H4 (cell line): ENCODE results near the gene CEBPA. TPM values are rescaled to one million over a fixed set of nuclear protein-coding genes. Genes with fewer than 3 reads are reported as not detected.

ENCODE experiments used
- DNase-seq: peaks from one replicate; pipeline ENCODE4 v3.0.0-alpha.2; 2015; ENCODE audit warnings: low spot score
- total RNA-seq: library from RNA; depleted of rRNA; stranded (reverse); fragments of >200 nt; shearing (Covaris generic); gene quantifications from 2 replicates; pipeline ENCODE4 v1.2.3, GENCODE V29; 2014

Gene CEBPA
- total RNA-seq, 1 experiment from 2014 or later: 2.7 TPM

DNA sequence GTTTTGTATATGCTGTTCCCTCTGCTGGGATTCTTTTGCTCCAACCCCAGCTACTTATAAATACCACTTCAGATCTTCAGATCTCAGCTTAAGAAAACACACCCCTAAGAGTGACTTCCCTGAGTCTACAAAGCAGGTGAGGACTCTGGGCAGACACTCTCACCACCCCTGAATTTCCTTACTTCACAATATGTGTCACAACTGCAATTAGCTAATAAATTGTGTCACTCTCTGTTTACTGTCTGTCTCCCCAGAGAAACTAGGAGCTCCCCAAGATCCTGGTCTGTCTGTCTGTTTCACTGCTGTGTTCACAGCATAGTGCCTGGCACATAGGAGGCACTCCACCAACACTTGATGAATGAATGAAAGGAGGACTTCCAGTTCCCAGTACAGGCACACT, 14.4 kb downstream of the CEBPA start:
- DNase-seq: no peak

DNA sequence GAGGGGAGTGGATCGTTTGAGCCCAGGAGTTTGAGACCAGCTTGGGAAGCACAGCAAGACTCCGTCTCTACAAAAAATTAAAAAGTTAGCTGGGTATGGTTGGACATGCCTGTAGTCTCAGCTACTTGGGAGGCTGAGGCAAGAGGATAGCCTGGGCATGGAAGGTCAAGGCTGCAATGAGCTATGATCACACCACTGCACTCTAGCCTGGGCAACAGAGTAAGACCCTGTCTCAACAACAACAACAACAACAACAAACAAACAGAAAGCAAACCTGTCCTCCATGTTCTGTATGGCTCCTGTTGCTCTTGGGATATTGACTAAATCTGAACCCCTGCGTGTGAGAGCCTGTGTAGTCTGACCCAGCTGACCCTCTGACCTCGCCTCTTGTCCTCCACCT, 14.9 kb downstream of the CEBPA start:
- no peak for DNase-seq

DNA sequence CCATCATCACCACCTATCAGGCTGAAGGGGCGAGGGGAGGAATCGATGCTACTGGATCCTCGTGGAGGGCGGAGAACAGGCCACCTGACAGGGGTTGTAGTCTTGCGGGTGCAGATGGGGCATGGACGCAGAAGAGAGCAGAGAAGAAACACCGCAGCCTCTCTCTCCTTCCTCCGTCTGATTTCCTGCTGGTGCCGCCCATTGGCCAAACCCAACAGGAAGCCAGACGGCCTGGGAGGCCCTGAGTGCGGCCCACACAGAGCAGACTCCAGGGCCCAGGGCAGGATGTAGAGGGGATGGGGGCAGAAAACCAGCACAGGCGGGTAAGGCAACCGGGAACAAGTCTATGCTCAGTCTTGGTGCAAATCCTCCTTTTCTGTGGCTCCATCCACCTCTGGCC, 15.4 kb downstream of the CEBPA start:
- no peak for DNase-seq

DNA sequence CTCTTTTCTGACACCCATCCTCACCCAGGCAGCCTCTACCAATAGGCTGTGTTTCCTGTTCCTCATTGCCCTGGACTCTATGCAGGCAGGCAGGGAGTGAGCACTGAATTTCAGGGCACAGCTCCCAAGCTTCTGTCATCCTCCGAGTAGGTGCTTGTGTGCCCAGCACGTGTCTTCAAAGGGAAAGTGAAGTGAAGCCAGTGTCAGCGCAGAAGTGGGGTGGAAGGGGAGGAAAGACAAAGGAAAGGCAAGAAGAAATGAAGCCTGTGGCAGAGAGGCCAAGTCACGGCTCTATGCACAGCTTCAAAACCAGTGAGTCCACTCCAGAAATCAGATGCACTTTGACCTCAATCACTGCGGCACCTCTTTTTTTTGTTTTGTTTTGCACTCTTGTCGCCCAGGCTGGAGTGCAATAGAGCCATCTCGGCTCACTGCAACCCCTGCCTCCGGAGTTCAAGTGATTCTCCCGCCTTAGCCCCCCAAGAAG, 16.9 kb downstream of the CEBPA start:
- no peak for DNase-seq

DNA sequence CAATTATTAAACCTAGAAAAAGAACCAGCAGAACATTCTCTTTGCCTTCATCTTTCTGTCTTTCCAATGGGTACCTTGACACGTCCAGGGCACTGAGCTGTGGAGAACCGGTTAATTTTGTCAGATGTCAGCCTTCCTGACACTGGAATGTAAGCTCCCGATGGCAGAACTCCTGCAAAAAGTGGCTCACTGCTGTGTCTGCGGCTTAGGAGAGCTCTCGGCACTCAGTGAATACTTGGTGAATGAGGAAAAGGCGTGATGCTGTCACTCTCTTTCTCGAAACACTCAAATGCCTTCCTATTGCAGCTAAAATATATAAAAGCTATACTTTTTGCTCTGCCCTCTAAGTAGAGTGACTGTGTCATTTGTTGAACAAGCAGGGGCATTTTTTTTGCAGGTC, 17.6 kb downstream of the CEBPA start:
- DNase-seq: no peak

DNA sequence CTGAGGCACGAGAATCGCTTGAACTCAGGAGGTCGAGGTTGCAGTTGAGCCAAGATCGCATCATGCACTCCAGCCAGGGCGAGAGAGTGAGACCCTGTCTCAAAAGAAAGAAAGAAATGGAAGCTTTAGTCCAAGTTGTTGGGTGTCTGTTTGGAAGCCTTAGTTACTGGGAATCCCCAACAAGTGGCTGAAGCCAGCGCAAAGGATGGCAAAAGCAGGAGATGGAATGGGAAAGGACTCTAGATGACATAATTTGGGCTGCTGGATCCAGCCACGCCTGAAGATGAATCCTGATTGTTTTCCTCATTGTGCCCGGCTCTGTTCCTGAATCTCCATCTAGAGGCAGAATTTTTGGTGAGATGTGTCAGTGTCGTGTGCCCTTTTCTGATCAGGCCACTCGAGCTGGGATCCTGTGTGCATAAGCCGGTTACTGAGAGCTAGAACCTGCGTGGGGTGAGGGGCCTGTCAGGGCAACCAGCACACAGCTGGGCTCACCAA, 18.1 kb downstream of the CEBPA start:
- no peak for DNase-seq

DNA sequence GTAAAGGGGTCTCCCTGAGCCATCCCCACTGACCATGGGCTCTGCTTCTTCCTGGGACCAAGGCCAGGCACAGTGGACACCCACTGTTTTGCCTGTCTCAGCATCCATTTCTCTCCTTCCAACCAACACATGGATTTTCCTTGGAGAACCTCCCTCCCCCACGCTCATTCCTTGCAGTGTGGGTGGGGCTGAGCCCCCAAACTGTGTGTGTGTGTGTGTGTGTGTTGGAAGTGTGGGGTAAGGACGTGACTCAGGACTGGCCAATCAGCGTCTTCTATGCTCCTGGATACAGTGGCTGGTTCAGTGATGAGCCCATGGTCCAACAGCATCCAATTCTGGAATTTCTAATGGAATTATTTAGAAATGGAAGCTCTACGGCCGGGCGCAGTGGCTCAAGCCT, 18.7 kb downstream of the CEBPA start:
- DNase-seq: no peak

DNA sequence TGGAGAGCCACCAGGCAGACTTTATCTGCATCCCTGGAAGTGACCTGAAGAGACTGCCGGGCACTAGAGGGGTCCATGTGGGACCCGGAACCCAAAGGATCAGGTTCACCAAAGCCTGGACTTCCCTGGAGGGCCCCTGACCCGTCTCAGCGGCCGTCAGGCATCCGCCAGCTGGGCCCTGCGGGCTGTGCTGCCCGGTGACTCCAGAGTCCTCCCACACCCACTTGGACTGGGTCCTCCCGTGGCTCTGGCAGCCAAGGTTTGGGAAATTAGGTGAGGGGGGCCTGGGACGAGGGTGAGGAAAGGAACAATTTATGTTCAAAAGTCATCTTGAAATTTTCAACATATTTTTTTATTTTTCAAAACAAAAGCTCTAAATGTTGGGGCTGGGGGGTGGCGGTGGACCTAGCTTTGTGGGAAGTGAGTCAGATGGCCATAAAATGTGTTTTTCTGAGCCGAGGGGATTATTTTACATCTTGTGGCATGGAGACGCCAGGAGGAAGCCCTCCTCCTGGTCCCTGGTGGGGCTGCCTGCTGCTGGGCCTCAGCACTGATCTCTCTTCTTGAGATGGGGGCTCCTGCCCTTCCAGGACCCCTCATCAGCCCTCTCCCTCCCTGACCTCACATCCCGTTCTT, 20.2 kb downstream of the CEBPA start:
- no peak for DNase-seq

DNA sequence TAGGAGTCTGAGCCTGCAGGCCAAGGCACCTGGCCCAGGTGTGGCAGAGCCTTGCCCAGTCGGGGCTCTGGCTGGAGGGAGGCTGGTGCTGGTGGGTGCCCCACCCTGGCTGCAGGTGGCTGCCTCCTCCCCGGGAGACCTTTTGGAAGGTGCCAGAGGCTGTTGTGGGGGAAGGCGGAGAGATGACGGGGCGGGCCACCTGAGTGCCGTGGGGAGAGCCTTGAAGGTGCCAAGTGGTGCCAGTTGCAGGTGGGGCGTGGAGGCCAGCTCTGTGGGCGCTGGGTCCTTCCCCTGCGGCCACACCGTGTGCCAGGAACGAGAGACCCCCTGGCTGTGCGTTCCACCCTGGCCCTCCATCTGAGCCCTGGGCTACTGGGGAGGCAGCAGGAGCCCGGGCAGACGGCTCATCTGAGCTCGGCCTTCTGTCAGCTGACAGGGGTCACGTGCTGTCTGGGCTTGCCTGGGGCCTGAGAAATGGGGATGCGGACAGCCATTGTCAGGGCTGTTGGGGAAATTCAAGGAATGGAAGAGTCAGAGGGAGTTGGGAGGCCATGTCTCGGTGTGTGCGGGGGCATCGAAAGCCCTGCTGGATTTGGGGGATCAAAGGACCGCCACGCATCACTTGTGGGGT, 20.9 kb downstream of the CEBPA start:
- DNase-seq: no peak

DNA sequence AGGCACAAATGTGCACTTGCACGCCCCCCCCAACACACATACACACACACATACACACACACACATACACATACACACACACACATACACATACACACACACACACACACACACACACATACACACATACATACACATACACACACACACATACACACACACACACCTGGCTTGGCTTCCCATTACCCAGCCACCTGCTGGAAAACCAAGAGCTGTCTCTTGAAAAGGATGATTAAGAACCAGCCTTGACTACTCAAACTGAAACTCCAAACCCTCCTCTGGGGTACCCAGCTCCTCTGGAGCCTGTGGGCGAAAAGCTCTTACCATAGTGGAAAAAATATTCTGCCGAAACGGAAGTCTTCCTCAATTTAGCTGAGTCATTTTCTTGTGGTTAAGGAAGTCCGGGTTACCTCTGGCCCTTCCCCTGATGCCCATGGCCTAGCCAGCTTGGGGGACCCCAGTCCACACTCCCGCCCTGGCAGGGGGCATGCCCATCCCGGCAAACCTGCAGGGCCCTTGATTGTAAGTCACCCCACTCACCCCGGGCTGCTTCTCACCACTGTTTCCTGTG, 21.9 kb downstream of the CEBPA start:
- no peak for DNase-seq

DNA sequence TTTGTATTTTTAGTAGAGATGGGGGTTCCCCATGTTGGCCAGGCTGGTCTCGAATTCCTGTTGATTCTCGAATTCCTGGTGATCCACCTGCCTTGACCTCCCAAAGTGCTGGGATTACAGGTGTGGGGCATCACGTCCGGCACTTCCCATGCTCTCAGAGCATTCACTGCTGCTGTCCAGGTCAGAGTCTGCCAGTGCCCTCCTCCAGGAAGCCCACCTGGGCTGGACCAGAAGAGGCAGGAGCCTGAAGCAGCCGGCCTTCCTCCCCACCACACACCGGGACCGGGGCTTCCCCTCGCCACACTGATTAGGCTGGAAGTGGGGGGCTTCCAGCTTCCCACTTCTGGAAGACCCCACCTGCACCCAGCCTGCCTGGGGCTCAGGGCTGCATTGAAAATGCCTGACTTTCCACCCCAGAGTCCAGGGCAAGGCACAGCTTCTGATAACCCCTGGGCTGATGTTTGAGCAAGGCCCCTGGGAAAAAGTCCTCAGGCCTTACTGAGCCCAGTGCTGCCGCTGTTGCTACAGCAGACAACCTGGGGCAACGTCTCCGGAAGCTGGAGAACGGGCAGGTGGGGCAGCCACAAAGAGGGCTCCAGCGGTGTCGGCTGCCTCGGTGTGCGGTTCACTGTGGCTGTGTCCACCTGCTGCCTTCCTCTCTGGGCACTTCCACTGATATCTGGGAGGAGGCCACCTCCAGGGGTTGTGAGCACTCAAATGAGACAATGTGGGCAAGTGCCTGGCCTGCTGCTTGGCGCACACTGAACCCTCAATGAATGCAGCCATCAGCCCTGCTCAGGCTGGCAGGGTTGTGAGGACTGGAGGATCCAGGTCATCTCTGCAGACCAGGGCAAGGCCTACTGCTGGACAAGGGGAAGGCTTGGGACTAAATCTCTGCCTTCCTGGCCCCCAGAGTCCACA, 22.6 kb downstream of the CEBPA start:
- DNase-seq: no peak

DNA sequence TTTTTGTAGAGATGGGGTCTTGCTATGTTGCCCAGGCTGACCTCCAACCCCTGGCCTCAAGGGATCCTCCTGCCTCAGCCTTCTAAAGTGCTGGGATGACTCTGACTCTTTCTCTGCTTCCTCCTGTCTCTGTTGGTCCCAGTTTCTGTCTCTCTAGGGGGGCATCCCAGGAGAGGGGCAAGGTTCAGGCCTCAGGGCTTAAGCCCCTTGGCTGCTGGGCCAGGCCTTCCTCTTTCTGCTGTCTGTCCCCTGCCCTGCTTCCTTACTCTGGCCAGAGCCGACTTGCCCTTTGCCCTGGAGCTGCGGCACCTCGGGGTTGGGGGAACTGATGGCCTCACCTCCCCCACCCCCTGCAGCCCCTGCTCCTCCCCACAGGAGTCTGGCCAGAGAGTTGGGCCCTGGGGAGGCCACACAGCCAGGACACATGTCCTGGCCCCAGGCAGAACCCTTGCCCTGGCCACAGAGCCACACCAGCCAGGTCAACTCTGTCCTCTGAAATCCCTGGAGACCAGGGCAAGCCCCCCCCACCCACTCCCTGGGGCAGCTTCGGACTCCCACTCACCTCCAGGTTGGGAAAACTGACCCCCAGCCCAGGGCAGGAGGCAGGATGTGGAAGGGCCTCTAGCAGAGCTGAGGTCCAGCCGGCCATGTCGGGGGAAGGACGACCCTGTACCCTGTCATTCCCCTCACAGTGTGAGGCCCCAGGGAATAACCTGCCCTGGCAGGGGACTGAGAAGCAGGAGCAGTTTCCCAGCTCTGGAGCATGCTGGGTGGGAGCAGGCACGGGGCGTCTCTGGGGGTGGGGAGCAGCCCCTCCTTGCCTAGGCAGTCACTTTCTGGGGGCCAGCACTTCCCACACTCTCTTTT, 23.7 kb downstream of the CEBPA start:
- DNase-seq: no peak

DNA sequence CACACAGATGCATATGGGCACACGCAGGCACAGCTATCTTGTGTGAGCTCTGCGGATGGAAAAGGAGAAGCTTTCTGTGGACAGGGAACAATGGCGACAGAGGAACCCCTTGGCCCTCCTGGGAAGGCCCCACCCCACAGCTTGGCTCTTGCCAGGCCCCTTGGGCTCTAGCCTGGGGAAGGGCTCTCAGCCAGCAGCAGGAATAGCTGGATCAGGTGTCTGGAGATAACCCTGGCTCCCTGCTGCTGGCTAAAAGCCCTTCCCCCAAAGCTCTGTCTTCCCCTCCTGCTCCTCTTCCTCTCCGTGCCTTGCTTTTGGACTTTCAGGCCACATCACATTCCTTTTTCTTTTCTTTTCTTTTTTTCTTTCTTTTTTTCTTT, 24.3 kb downstream of the CEBPA start:
- DNase-seq: no peak

DNA sequence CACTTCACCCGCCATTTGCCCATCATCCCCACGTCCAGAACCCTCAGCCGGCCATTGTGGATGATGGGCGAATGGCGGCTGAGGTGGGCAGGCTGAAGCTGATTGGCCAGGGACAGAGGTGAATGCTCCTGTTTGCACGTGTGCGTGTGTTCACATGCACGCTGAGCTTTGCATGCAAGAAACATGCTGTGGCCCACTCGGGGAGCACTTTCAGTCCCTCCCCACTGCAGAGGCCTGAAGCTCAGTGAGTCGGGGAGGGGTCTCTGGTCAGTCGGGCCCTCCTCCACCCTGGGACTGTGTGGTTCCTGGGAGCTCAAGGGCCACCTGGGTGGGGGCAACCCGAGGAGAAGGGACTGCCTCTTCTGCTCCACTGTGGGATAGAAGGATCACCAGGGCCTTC, 24.9 kb downstream of the CEBPA start:
- DNase-seq: no peak

DNA sequence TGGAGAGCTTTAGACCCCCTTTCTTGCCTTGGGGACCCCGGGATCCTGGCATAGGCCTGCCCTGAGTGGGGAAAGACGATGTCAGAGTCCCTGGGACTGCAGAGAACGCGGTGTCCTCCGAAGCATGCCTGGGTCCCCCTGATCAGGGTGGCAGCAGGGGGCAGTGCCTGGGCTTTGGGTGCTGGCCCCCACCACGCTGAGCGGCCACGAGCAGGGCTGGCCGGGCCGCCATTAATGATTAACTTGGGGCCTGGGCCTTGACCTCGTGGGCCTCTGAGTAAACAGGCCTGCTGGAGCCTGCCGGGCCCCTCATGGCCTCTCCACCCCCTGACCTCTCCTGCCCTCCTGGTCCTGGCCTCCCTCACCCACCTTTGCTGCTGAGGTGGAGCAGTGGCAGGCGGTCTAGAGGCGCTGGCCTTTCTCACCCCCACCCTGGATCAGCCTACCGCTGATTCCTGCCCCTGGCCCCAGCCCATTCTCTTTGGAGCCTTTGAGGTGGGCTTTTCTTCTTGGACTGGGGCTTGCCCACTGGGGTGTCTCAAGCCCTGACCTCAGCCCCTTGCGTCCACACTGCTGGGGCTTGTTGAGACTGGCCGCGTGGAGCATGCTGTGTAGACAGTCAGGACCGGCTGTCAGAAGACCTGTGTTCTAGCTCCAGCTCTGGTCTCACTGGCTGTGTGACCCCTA, 26.3 kb downstream of the CEBPA start:
- no peak for DNase-seq

DNA sequence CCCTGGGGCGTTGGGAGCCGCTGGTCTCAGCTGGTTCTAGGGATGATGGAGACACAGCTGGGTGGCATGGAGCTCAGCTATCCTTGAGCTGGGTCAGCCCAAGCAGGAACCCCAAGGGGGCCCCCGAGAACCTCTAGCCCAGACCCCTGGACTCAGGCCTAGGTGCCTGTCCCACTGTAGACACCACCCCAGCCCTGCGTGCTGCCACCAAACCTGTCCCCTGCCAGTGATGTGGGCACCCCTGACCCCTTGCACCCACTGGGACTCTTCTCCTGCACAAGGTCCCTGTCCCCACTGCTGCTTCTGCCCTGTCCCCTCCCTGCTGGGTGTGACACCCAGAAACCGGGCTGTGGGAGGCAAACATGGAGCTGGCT, 26.8 kb downstream of the CEBPA start:
- DNase-seq: no peak

DNA sequence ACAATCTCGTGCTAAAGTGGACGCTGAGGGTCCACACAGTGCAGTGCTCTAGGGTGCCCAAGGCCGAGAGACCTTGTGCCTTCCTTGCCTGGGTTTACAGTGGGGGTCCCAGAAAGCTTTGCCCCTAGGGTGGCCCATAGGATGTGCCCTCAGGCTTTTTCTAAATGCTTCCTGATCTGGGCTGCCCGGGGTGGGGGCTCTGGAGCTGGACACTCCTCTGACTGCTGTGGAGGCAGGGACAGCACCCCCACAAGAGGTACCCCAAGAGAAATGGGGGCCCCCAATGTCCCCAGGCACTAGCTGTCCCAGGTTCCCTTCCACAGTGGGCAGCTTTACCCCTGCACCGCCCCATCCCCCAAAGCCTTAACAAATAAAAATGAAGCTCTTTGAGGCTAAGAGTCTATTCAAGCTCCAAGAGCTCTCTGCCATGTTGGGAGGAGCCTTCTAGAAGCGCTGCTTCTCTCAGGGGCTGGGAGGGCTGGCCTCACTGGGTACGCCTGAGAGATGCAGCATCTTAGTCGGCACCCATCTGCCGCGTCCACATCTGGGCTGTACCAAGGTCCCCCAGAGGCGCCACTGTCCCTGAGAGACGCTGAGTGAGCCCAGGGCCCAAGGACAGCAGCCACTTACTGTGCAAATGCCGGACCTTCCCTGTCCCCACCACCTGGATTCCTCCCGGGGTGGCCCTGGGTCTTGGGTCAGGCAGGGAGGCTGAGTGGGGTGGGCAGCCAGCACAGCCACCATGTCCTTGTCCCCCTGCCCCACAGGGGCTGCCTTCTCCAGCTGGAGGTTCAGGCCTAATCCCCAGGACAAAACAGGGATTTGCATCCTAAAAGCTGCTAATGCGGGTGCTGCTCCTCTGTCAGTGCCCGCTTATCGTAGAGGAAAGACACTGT, 27.4 kb downstream of the CEBPA start:
- no peak for DNase-seq

DNA sequence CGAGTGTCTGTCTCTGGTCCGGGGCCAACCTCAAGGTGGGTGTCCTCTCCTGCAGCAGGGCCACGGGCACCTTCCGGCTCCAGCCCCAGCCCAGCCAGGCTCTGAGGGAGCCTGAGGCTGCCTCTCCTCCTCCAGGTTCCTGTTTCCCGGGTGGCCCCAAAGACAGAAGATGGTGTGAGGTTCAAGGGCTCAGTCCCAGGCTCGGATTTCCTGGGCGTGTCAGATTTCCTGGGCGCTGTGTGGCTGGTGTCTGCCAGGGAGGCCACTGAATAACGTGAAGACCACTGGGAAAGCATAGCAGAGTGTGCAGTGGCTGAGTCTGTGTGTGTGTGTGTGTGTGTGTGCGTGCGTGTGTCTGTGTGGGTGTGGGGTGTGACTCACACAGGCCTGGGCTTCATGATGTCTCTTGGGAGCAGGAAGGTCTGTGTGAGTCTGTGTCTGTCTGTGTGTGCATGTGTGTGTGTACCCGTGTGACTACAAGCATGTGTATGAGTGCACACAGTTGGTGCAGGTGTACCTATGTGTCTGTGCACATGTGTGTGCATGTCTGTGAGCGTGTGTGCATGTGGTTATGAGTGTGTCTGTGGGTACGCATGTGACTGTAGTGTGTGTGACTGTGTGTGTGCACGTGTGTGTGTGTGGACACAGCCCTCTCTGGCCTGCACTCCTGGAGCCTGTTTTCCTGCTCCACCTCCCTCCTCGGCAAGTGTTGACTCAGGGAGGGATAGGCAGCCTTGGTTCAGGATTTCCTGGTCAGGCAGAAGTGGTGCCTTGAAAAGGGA, 28.3 kb downstream of the CEBPA start:
- peak; percentile 93 for DNase-seq
